HG03342 (cell line): ENCODE results near the gene RTEL1.

Experiments
- ATAC-seq: cut with Tn5 transposase; IDR thresholded peaks from one replicate; pipeline ENCODE4 v1.9.1; 2021; ENCODE audit warnings: mild to moderate bottlenecking, moderate library complexity; ENCODE audit not compliant: unreplicated experiment

Gene RTEL1

GRCh38 chr20:63698739-63699465, 40.8 kb downstream of the RTEL1 start:
- no peak for ATAC-seq

GRCh38 chr20:63699466-63700198, 41.5 kb downstream of the RTEL1 start:
- ATAC-seq: no peak

- ATAC-seq: no peak
These were observed 42.3 kb downstream of the RTEL1 start for GRCh38 chr20:63700199-63701050.

GRCh38 chr20:63701051-63701328, 42.9 kb downstream of the RTEL1 start:
- ATAC-seq: no peak

- no peak for ATAC-seq
These were observed 43.4 kb downstream of the RTEL1 start for GRCh38 chr20:63701329-63702035.

- ATAC-seq: no peak
These were observed 44.0 kb downstream of the RTEL1 start for GRCh38 chr20:63702036-63702665.

GRCh38 chr20:63702751-63703470, 44.8 kb downstream of the RTEL1 start:
- no peak for ATAC-seq

GRCh38 chr20:63703471-63703975, 45.4 kb downstream of the RTEL1 start:
- ATAC-seq: no peak

- ATAC-seq: no peak
These were observed 46.0 kb downstream of the RTEL1 start for GRCh38 chr20:63703976-63704748.

GRCh38 chr20:63704749-63705117, 46.6 kb downstream of the RTEL1 start:
- ATAC-seq: no peak

- no peak for ATAC-seq
These were observed 47.3 kb downstream of the RTEL1 start for GRCh38 chr20:63705232-63706026.

GRCh38 chr20:63706027-63706695, 48.0 kb downstream of the RTEL1 start:
- no peak for ATAC-seq

- peak; percentile 24 for ATAC-seq
These were observed 48.9 kb downstream of the RTEL1 start for GRCh38 chr20:63706852-63707557.

GRCh38 chr20:63707558-63708300, 49.6 kb downstream of the RTEL1 start, which contains the start of the genes ARFRP1 and ZGPAT:
ARFRP1 (minus strand) TSS chr20:63707976; CDS start chr20:63707091, 885 bp downstream.
ZGPAT (plus strand) TSS chr20:63708039; CDS start chr20:63708581, 542 bp downstream.
- ATAC-seq: peak; percentile 63

- peak; percentile 11 for ATAC-seq
These were observed 50.4 kb downstream of the RTEL1 start for GRCh38 chr20:63708301-63709148.
